ENCODE data around the gene SEC23A.
"Not testable (repeated sequence)": the region's sequence is repeated elsewhere in the genome, so short reads cannot be mapped to it uniquely, and the experiment has no call there.

SEC23A gene

GRCh38 chr14:39091716-39092115 is 11.3 kb downstream of the SEC23A start:
- no peak for DNase-seq (ENCODE audit: low spot score)

- no peak for DNase-seq (ENCODE audit: low spot score)
Measured at GRCh38 chr14:39090548-39091111, 12.4 kb downstream of the SEC23A start.

GRCh38 chr14:39087493-39087892 is 15.5 kb downstream of the SEC23A start:
- DNase-seq (ENCODE audit: low spot score): no peak

GRCh38 chr14:39085933-39086332 is 17.1 kb downstream of the SEC23A start:
- DNase-seq (ENCODE audit: low spot score): no peak

- DNase-seq (ENCODE audit: low spot score): no peak
Measured at GRCh38 chr14:39083127-39083526, 19.9 kb downstream of the SEC23A start.

GRCh38 chr14:39080886-39081285 is 22.1 kb downstream of the SEC23A start:
- DNase-seq (ENCODE audit: low spot score): no peak

- DNase-seq (ENCODE audit: low spot score): no peak
Measured at GRCh38 chr14:39071096-39071495, 31.9 kb downstream of the SEC23A start.

GRCh38 chr14:39069923-39070322 is 33.1 kb downstream of the SEC23A start:
- no peak for DNase-seq (ENCODE audit: low spot score)

- not testable (repeated sequence) for DNase-seq (ENCODE audit: low spot score)
Measured at GRCh38 chr14:39069169-39069805, 33.7 kb downstream of the SEC23A start.

GRCh38 chr14:39060818-39061437 is 42.1 kb downstream of the SEC23A start:
- DNase-seq (ENCODE audit: low spot score): no peak

GRCh38 chr14:39055786-39056474 is 47.1 kb downstream of the SEC23A start:
- DNase-seq (ENCODE audit: low spot score): no peak

- DNase-seq (ENCODE audit: low spot score): not testable (repeated sequence)
Measured at GRCh38 chr14:39052869-39053454, 50.1 kb downstream of the SEC23A start.

- no peak for DNase-seq (ENCODE audit: low spot score)
Measured at GRCh38 chr14:39050389-39050788, 52.6 kb downstream of the SEC23A start.

GRCh38 chr14:39045889-39046288 is 57.1 kb downstream of the SEC23A start:
- DNase-seq (ENCODE audit: low spot score): not testable (repeated sequence)

- DNase-seq (ENCODE audit: low spot score): no peak
Measured at GRCh38 chr14:39043352-39043943, 59.6 kb downstream of the SEC23A start.

GRCh38 chr14:39040529-39040928 is 62.5 kb downstream of the SEC23A start:
- DNase-seq (ENCODE audit: low spot score): no peak

- DNase-seq (ENCODE audit: low spot score): no peak
Measured at GRCh38 chr14:39038542-39038941, 64.5 kb downstream of the SEC23A start.

GRCh38 chr14:39036760-39037159 is 66.3 kb downstream of the SEC23A start:
- no peak for DNase-seq (ENCODE audit: low spot score)

GRCh38 chr14:39035336-39035735 is 67.7 kb downstream of the SEC23A start:
- DNase-seq (ENCODE audit: low spot score): no peak

GRCh38 chr14:39034481-39035296 is 68.3 kb downstream of the SEC23A start:
- no peak for DNase-seq (ENCODE audit: low spot score)

GRCh38 chr14:39033371-39033770 is 69.7 kb downstream of the SEC23A start:
- DNase-seq (ENCODE audit: low spot score): no peak
